ENCODE data around the gene ZCCHC9.

ZCCHC9 gene

DNA sequence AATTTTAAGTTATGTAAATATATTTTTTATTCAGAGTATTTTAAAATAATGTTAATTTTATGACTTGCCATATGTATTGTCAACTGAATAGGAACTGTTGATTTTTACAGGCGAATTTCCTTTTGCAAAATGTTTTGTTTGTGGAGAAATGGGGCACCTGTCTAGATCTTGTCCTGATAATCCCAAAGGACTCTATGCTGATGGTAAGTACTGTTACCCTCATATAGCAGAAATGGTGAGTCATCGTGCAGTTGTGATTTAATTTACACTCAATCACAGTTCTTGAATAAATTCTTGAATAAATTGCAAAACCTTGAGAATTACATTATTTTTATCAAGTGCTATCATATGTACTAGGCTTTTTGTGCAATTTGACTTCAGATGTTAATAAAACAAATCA, 7.4 kb downstream of the ZCCHC9 start:
- no peak for DNase-seq (ENCODE audit: low spot score)
- H3K27ac ChIP-seq: no peak overlapping the region
- TF ChIP-seq, protein P1, sequence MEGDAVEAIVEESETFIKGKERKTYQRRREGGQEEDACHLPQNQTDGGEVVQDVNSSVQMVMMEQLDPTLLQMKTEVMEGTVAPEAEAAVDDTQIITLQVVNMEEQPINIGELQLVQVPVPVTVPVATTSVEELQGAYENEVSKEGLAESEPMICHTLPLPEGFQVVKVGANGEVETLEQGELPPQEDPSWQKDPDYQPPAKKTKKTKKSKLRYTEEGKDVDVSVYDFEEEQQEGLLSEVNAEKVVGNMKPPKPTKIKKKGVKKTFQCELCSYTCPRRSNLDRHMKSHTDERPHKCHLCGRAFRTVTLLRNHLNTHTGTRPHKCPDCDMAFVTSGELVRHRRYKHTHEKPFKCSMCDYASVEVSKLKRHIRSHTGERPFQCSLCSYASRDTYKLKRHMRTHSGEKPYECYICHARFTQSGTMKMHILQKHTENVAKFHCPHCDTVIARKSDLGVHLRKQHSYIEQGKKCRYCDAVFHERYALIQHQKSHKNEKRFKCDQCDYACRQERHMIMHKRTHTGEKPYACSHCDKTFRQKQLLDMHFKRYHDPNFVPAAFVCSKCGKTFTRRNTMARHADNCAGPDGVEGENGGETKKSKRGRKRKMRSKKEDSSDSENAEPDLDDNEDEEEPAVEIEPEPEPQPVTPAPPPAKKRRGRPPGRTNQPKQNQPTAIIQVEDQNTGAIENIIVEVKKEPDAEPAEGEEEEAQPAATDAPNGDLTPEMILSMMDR (IDR thresholded peaks at IDR 0.05): no peak
- H3K4me3 ChIP-seq: no peak overlapping the region

DNA sequence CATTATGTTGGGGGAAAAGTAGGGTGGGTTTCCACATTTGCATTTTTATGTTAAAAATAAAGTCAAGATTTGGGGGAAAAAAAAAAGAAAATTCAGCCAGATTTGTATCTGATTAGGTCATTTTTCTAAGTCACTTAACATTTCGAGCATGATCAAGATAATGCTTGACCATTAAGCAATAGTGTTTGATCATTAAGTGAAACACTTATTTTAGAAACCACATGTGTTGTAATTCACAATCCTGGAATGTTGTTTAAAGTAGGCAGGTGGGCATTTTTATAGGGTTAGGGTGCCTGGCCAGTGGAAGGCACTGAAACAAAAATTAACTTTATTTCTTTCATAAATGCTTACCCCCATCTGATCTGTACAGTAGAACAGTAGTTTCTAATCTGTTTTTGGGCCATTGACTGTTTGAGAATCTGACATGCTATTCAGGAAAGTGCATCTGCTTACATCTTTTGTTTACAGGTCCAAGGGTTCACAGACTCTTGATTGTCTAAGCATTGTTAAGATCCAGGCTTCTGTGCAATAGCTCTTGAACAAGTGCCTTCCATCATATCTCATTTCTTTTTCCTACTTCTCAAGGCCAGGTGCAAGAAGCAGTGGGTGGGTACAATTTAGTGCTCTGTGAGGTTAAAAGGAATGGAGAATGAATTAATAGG, 9.1 kb downstream of the ZCCHC9 start:
- H3K27ac ChIP-seq: no peak overlapping the region
- no peak for DNase-seq (ENCODE audit: low spot score)
- TF ChIP-seq, protein P1 (IDR thresholded peaks at IDR 0.05): no peak
- H3K4me3 ChIP-seq: no peak overlapping the region

DNA sequence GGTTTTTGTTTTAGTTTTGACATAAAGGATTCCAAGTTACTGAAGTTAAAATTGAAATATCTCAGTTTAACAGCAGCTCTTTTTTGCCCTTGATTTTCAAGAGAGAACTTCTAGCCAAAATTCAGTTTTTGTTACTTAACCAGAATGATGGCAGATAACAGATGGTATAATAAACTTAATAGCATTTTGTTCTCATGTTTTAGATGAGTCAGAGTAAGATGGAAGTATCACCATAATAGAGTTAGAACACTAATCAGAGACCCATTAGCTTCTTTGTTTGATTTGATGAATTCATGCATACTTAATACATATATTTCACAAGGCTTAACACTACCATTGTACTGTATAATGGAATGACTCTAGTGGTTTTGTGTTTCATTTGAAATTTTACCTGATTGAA, 11.9 kb downstream of the ZCCHC9 start:
- DNase-seq (ENCODE audit: low spot score): no peak

DNA sequence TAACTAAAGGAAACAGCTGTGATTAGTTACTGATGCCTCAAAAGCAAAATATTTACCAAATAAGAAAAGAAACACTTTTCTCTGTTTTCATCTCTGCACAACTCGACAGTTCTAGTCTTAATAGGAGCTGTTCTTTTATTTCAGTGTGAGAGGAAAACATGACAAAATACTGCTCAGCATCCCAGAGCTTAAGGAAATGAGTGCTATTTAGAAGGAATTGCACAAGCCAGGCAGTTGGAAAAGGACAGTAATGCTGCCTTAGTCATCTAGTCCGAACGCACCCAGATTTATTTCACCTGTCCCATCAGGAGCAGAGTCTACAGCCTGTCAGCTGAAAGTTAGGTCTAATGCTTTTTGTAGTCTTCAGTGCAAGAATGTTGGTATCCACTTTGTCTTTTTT, 12.3 kb downstream of the ZCCHC9 start:
- H3K27ac ChIP-seq: no peak overlapping the region
- H3K4me3 ChIP-seq: no peak overlapping the region
- TF ChIP-seq, protein P1 (IDR thresholded peaks at IDR 0.05): no peak
- DNase-seq (ENCODE audit: low spot score): no peak

More for the DNA sequence above, 11.9 kb downstream of the ZCCHC9 start:
- Histone ChIP-seq H3K4me3 (no peak overlapping the region), H3K27ac (no peak overlapping the region)
- TF ChIP-seq, protein P1 (IDR thresholded peaks at IDR 0.05): no peak

DNA sequence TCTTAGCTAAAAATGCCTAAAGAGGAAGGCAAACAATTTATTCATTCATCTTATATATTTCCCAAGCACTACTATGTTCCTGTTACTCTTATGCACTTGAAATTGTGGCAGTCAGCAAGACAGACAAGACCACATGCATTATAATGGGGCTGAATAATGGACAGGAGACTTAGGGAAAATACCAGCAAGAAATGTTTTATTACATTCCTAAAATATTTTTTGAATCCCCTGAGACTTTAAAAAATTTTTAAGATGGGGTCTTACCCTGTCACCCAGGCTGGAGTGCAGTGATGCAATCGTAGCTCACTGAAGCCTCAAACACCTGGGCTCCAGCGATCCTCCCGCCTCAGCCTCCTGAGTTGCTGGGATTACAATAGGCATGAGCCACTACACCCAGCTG, 13.2 kb downstream of the ZCCHC9 start:
- no peak for DNase-seq (ENCODE audit: low spot score)
- H3K27ac ChIP-seq: no peak overlapping the region
- no peak overlapping the region for H3K4me3 ChIP-seq
- TF ChIP-seq, protein P1 (IDR thresholded peaks at IDR 0.05): no peak

DNA sequence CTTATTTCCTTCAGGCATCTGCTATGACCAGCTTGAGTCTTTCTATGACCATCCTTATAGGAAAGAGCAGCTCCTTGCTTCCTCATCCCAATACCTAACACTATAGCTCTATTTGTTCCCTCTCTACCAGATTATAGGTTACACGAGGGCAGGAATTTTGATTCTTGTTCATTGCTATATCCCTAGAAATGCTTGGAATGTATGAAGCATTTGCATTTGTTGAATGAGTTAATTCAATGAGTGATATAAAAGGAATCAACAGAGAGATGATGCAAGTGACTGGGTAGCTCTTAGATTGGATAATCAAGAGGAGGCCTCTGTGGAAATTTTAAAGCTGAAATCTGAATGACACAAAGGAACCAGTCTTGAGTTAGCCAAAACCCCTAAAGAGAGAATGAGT, 13.9 kb downstream of the ZCCHC9 start:
- TF ChIP-seq, protein P1 (IDR thresholded peaks at IDR 0.05): no peak
- no peak for DNase-seq (ENCODE audit: low spot score)
- no peak overlapping the region for H3K4me3 ChIP-seq

DNA sequence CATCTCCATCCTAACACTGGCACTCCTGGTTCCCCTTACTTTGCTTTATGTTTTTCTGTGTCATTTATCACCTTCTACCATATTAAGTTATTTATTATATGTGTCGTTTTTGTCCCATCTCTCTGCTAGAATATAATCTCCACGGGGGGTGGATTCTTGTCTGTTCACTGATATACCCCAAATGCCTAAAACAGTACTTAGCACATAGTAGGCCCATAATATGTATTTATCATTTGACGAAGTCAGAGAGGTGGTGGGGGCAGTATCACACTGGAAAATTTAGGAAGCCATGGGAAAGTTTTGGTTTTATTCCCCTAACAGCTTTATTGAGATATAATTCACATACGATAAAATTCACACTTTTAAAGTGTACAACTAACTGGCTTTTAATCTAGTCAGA, 14.4 kb downstream of the ZCCHC9 start:
- TF ChIP-seq, protein P1 (IDR thresholded peaks at IDR 0.05): no peak
- no peak overlapping the region for H3K4me3 ChIP-seq
- H3K27ac ChIP-seq: no peak overlapping the region
- DNase-seq (ENCODE audit: low spot score): no peak

More for the DNA sequence above, 13.9 kb downstream of the ZCCHC9 start:
- H3K27ac ChIP-seq: no peak overlapping the region

Measured in coronary artery (tissue), 2 donors.